GM18505 (cell line): ENCODE results near the gene GSN.

Experiments
- ATAC-seq: cut with Tn5 transposase; IDR thresholded peaks from one replicate; pipeline ENCODE4 v1.9.1; 2021; ENCODE audit not compliant: unreplicated experiment
- POLR2A ChIP-seq: IDR thresholded peaks from 4 replicates; pipeline ENCODE4 v1.6.1; 2011; ENCODE audit warnings: borderline replicate concordance; ENCODE audit not compliant: insufficient read depth, insufficient read length; ENCODE audit errors: extremely low read depth

Gene GSN

GRCh38 chr9:121237916-121238315 is 30.0 kb upstream of the GSN start:
- TF ChIP-seq POLR2A: no peak
- no peak for ATAC-seq

DNA sequence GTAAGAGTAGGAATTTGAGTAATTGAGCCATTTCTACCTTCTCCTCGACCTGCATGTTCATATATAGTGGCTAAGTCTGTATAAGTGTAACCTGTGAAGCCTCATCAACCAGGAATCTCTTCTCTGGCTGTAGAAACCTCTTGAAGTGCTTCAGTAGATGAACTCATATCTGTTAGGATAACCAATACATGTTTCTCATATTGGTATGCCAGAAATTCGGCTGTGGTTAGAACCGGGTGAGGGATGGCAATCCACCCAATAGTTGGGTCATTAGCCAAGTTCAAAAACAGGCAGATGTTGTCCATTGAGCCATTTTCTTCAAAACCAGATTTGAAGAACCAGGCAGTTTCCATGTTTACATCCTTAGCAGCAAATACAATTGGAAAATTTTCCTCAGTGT is 28.9 kb upstream of the GSN start:
- no peak for TF ChIP-seq POLR2A
- no peak for ATAC-seq

- ATAC-seq: no peak
- TF ChIP-seq POLR2A: no peak
These were observed 28.1 kb upstream of the GSN start for GRCh38 chr9:121239851-121240250.

DNA sequence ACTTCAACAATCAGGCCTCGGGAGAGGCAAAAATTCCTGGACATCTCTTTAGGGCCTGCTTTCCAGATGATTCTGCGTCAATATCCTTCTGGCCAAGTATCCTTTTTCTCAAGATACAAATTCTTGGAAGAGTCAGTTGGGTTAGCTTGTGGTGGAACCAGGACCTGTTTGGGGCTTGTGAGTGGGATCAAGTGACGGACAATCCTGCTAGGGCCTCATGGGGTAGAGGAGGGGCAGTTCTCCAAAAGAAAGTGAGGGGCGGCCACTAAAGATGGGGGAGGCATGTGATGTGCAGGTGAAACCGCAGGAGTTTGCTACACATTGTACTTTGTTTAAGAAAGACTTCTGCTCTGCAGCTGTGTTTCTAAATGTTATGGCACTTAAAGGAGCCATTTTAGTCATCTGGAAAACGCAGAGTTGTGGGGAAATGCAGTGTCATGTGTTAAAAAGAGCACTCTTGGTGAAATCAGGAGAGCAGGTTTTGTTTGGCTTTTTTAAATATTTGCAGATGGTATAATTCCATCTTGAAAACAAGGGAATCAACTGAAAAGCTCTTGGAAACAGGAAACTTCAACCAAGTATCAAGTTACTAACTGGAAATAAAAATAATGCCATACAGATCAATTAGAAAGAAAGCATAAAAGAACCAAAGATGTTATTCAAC is 27.4 kb upstream of the GSN start:
- TF ChIP-seq POLR2A: no peak
- no peak for ATAC-seq

GRCh38 chr9:121242219-121242958 is 25.6 kb upstream of the GSN start:
- no peak for TF ChIP-seq POLR2A
- no peak for ATAC-seq

- ATAC-seq: no peak
- TF ChIP-seq POLR2A: no peak
These were observed 25.0 kb upstream of the GSN start for GRCh38 chr9:121242959-121243346.

DNA sequence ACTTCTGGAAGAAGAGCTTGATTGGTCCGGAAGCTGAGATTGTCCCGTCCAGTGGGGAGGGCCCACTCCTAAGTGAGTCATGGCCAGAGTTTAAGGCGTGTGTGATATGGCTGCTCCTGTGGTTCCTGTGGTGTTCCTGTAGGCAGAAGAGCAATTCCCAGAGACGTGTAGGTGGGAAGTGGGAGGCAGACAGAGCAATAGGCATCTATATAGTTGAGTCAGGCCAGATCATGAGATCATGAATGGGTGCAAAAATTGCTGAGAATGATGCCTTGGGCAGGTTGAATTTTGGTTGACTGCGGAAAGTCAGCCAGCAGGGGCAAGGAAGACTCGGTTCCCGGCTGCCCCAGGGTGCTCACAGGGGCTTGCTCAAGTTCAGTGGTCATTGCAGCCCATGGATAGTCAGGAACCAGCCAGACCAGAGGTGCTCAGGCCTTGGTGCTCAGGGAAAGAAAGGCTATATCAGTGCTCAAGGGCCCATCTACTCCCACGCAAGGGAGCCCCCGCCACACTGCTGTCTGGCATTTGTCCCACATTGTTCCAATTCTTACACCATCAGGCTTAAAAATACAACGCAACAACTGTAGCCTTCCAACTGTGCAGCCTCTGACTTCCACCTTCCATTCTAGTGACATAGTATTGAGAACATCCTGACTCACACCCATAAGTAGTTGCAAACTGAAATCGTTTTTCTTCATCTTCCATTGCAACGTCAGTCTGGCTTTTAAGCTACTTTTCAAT is 21.0 kb upstream of the GSN start:
- no peak for ATAC-seq
- TF ChIP-seq POLR2A: no peak

GRCh38 chr9:121249563-121249962 is 18.4 kb upstream of the GSN start:
- no peak for ATAC-seq
- no peak for TF ChIP-seq POLR2A

DNA sequence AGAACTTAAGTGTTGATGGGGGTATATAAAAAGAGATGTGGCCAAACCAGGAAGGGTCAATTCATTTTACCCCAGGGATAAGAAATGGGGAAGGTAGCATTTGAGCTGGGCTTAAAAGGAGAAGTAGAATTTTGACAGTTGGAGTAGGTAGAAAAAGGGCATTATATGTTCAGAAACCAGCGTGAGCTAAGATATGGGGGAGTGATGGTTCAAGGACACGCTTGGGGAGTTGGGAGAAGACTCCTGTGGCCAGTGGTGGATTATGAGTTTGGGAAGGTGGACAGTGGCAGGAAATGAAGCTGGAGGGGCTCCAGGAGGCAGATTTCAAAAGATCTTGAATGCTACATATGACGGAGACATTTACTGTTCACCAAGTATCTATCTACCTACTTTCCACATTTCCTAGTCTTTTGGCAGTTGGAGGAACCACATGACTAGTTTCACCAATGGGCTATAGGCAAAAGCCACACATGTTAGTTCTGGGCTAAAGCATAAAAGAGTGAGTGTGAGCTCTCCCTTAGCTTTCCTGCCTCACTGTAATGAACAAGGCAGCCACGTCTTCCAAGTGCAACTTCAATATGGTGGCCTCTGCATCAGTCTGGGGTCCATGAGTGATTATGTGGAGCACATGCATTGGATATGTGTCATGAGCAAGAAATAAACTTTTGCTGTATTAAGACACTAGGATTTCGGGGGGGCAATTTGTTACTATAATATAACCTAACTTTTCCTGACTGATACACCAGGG is 15.7 kb upstream of the GSN start:
- no peak for ATAC-seq
- no peak for TF ChIP-seq POLR2A

- no peak for TF ChIP-seq POLR2A
- no peak for ATAC-seq
These were observed 14.8 kb upstream of the GSN start for GRCh38 chr9:121253162-121253561.

DNA sequence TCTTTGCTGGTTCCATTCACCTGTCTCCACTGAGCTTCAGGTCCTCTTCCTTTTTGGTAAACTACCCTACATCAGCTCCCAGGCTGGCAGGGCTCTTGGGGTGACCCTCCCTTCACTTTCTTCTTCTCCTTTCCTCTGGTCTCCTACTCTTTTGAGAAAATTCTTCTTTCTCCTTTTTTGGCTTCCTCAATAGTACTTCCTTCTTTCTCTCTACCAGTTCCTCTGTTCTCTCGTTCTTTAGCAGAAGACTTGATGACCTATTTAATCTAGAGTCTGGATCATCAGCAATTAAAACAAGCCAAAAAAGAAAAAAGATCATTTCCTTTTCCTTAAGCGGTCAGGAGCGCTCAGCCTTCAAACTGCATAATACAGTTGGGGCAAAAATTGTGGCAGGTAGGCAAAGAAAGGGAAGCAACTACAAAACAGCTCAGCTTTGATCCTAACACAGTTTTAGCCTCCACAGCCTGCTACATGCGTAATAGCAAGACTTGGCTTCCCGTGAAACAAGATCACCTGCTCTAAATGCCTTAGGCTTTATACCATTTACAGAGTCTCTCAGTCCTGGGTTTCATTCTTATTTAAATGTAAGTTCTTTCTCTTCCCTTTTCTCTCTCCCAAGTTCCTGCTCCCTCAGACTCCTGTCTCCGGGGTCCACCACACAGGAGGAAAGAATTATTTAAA is 14.0 kb upstream of the GSN start:
- ATAC-seq: no peak

GRCh38 chr9:121259498-121259897 is 8.5 kb upstream of the GSN start:
- no peak for ATAC-seq
- no peak for TF ChIP-seq POLR2A

More for the DNA sequence above, 14.0 kb upstream of the GSN start:
- TF ChIP-seq POLR2A: no peak

- ATAC-seq: no peak
- no peak for TF ChIP-seq POLR2A
These were observed 8.0 kb upstream of the GSN start for GRCh38 chr9:121259935-121260334.

DNA sequence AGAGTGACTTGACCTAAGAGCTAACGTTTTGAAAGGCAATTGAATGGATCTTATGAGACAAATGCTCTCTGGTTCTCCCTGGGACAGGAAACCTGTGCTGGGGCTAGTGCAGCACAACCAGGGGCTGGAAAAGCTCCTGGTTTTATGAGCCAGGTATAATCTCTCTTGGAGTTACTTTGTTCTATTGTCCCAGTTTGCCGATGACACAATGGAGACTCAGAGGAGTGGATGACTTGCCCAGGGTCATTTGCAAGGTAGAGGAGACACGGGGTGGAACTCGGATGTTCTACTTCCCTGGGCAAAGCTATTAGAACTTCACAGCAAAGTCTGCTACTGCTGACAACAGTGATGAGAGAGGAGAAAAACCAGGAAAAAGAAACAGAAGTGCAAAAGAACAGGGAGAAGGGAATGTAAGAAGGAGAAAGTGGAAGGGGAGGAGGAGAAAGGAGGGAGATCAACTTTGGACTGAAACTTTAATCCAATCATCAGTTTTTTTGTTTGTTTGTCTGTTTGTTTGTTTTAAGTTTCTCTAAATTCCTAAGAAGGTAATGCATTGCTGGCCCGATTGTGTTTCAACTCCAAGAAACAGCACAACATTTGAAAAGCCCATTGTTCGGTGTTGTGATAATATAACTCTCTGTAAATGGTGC is 7.4 kb upstream of the GSN start:
- no peak for ATAC-seq
- TF ChIP-seq POLR2A: no peak
